Prostate gland (tissue), 2 donors: ENCODE measurements around the gene WASHC4. TPM values are rescaled to one million over a fixed set of nuclear protein-coding genes. Genes with fewer than 3 reads are reported as not detected.

Experiments used
- DNase-seq: peaks from one replicate; pipeline ENCODE4 v3.0.0-alpha.2; 2019; ENCODE audit warnings: low spot score
- H3K27ac ChIP-seq, 2 donors: fragments of 200-600 bp; sonication (generic); 2 replicates each; pipeline ENCODE4 v1.5.1; 2017 to 2019
- H3K27me3 ChIP-seq: fragments of 200-600 bp; sonication (generic); replicated peaks from 2 replicates; pipeline ENCODE4 v1.5.1; 2019; ENCODE audit not compliant: insufficient read depth
- H3K36me3 ChIP-seq, 2 donors: fragments of 200-600 bp; sonication (generic); 1 replicate in 1 of 2; 2 replicates in 1 of 2; pipeline versions ENCODE4 v1.5.1 to v1.8.1; 2017 to 2019
- H3K4me1 ChIP-seq: fragments of 200-600 bp; sonication (generic); replicated peaks from 2 replicates; pipeline ENCODE4 v1.5.1; 2019
- H3K4me3 ChIP-seq, 2 donors: fragments of 200-600 bp; sonication (generic); 2 replicates each; pipeline ENCODE4 v1.5.1; 2017 to 2019
- H3K9me3 ChIP-seq: fragments of 200-600 bp; sonication (generic); 2 replicates; pipeline ENCODE4 v1.5.1; 2017
- CTCF ChIP-seq, 4 experiments: fragments of 200-600 bp in 2 of 4; fragments of 450-650 bp in 2 of 4; sonication (generic) in 2 of 4; IDR thresholded peaks; 1 replicate in 3 of 4; 2 replicates in 1 of 4; pipeline ENCODE4 v1.5.1; 2016 to 2019; ENCODE audit warnings: antibody characterized with exemption in 4 of 4, mild to moderate bottlenecking in 2 of 4, moderate library complexity in 2 of 4
- POLR2A ChIP-seq: fragments of 450-650 bp; IDR thresholded peaks from one replicate; pipeline ENCODE4 v1.6.1; 2016; ENCODE audit warnings: antibody characterized with exemption, mild to moderate bottlenecking
- POLR2AphosphoS5 ChIP-seq: sonication (generic); formaldehyde crosslinking; IDR thresholded peaks from one replicate; pipeline ENCODE4 v1.6.1; 2017; ENCODE audit warnings: antibody characterized with exemption
- WGBS: methylation state at CpG from one replicate; pipeline ENCODE4 v1.1.5; 2018; 5-methylcytosine and 5-hydroxymethylcytosine counted together
- intact Hi-C: fragments of 100-400 bp; cut with DNase I; formaldehyde crosslinking; loops from one replicate; pipeline ENCODE4 v1.14.2; 2022
- total RNA-seq, 2 donors: library from RNA; depleted of rRNA; stranded (reverse); fragments of >200 nt; gene quantifications; one replicate each; pipeline ENCODE4 v1.1.0, GENCODE V29; 2016

Gene WASHC4
- total RNA-seq, 2 donors from 2014 or later, result 30.6 to 31.2 TPM

GRCh38 chr12:105069936-105070702 lies 37.4 kb upstream of the WASHC4 start:
- Histone ChIP-seq H3K4me3 (no peak overlapping the region), H3K9me3 (no peaks in the 10 kb centered on the region), H3K27me3 (no peaks in the 10 kb centered on the region), H3K36me3 (no peaks in the 10 kb centered on the region), H3K4me1 (no peaks in the 10 kb centered on the region), H3K27ac (no peak overlapping the region)
- 44% methylated on average over 4 of the region's 4 CpGs for WGBS
- intact Hi-C loops, result no loop called here
- DNase-seq, result no peak
- no peak for TF ChIP-seq POLR2A
- no peak for TF ChIP-seq CTCF (IDR thresholded peaks at IDR 0.05)
- no peak for TF ChIP-seq POLR2AphosphoS5

GRCh38 chr12:105071981-105072380 lies 35.5 kb upstream of the WASHC4 start:
- 98% methylated on average over 3 of the region's 3 CpGs for WGBS
- intact Hi-C loops, result no loop called here
- no peak overlapping the region for H3K4me3 ChIP-seq
- H3K27me3 ChIP-seq, result no peaks in the 10 kb centered on the region
- no peak for DNase-seq
- no peaks in the 10 kb centered on the region for H3K9me3 ChIP-seq
- H3K36me3 ChIP-seq, result no peaks in the 10 kb centered on the region
- no peaks in the 10 kb centered on the region for H3K4me1 ChIP-seq
- H3K27ac ChIP-seq, result no peak overlapping the region
- TF ChIP-seq POLR2A (no peak), CTCF (IDR thresholded peaks at IDR 0.05) (no peak), POLR2AphosphoS5 (no peak)

- 90% methylated on average over 6 of the region's 6 CpGs for WGBS
- H3K36me3 ChIP-seq, result no peaks in the 10 kb centered on the region
- H3K9me3 ChIP-seq, result no peaks in the 10 kb centered on the region
- no peak for DNase-seq
- intact Hi-C loops, result no loop called here
- no peak for TF ChIP-seq POLR2A
- TF ChIP-seq POLR2AphosphoS5, result no peak
- TF ChIP-seq CTCF (IDR thresholded peaks at IDR 0.05), result no peak
- H3K27me3 ChIP-seq, result no peaks in the 10 kb centered on the region
- H3K27ac ChIP-seq, result no peak overlapping the region
- H3K4me3 ChIP-seq, result no peak overlapping the region
- H3K4me1 ChIP-seq, result no peaks in the 10 kb centered on the region
Measured at GRCh38 chr12:105072888-105073488, 34.5 kb upstream of the WASHC4 start.

- Histone ChIP-seq H3K27ac (no peak overlapping the region), H3K4me1 (no peaks in the 10 kb centered on the region), H3K27me3 (no peaks in the 10 kb centered on the region), H3K9me3 (no peaks in the 10 kb centered on the region), H3K36me3 (no peaks in the 10 kb centered on the region), H3K4me3 (no peak overlapping the region)
- DNase-seq, result no peak
- TF ChIP-seq POLR2A (no peak), POLR2AphosphoS5 (no peak), CTCF (IDR thresholded peaks at IDR 0.05) (no peak)
- whole genome bisulfite sequencing, result 94% methylated on average over 1 of the region's 1 CpG
- intact Hi-C loops, result no loop called here
Measured at GRCh38 chr12:105076098-105076497, 31.4 kb upstream of the WASHC4 start.

GRCh38 chr12:105076913-105077312 lies 30.6 kb upstream of the WASHC4 start:
- no peak overlapping the region for H3K27ac ChIP-seq
- H3K9me3 ChIP-seq, result no peaks in the 10 kb centered on the region
- H3K4me3 ChIP-seq, result no peak overlapping the region
- WGBS, result 89% methylated on average over 3 of the region's 3 CpGs
- no peak for DNase-seq
- H3K36me3 ChIP-seq, result no peaks in the 10 kb centered on the region
- intact Hi-C loops, result no loop called here
- TF ChIP-seq CTCF (IDR thresholded peaks at IDR 0.05) (no peak), POLR2A (no peak), POLR2AphosphoS5 (no peak)
- no peaks in the 10 kb centered on the region for H3K27me3 ChIP-seq
- H3K4me1 ChIP-seq, result no peaks in the 10 kb centered on the region
